Prostate gland (tissue), 2 donors: ENCODE measurements around the gene CEP152. TPM values are rescaled to one million over a fixed set of nuclear protein-coding genes. Genes with fewer than 3 reads are reported as not detected.

Experiments used
- DNase-seq: peaks from one replicate; pipeline ENCODE4 v3.0.0-alpha.2; 2019; ENCODE audit warnings: low spot score
- H3K27ac ChIP-seq, 2 donors: fragments of 200-600 bp; sonication (generic); 2 replicates each; pipeline ENCODE4 v1.5.1; 2017 to 2019
- H3K27me3 ChIP-seq: fragments of 200-600 bp; sonication (generic); replicated peaks from 2 replicates; pipeline ENCODE4 v1.5.1; 2019; ENCODE audit not compliant: insufficient read depth
- H3K36me3 ChIP-seq, 2 donors: fragments of 200-600 bp; sonication (generic); 1 replicate in 1 of 2; 2 replicates in 1 of 2; pipeline versions ENCODE4 v1.5.1 to v1.8.1; 2017 to 2019
- H3K4me1 ChIP-seq: fragments of 200-600 bp; sonication (generic); replicated peaks from 2 replicates; pipeline ENCODE4 v1.5.1; 2019
- H3K4me3 ChIP-seq, 2 donors: fragments of 200-600 bp; sonication (generic); 2 replicates each; pipeline ENCODE4 v1.5.1; 2017 to 2019
- H3K9me3 ChIP-seq: fragments of 200-600 bp; sonication (generic); 2 replicates; pipeline ENCODE4 v1.5.1; 2017
- POLR2A ChIP-seq: fragments of 450-650 bp; IDR thresholded peaks from one replicate; pipeline ENCODE4 v1.6.1; 2016; ENCODE audit warnings: antibody characterized with exemption, mild to moderate bottlenecking
- POLR2AphosphoS5 ChIP-seq: sonication (generic); formaldehyde crosslinking; IDR thresholded peaks from one replicate; pipeline ENCODE4 v1.6.1; 2017; ENCODE audit warnings: antibody characterized with exemption
- WGBS: methylation state at CpG from one replicate; pipeline ENCODE4 v1.1.5; 2018; 5-methylcytosine and 5-hydroxymethylcytosine counted together
- intact Hi-C: fragments of 100-400 bp; cut with DNase I; formaldehyde crosslinking; loops from one replicate; pipeline ENCODE4 v1.14.2; 2022
- total RNA-seq, 2 donors: library from RNA; depleted of rRNA; stranded (reverse); fragments of >200 nt; gene quantifications; one replicate each; pipeline ENCODE4 v1.1.0, GENCODE V29; 2016
- TF ChIP-seq, protein P1 (sequence below), 4 experiments: fragments of 200-600 bp in 2 of 4; fragments of 450-650 bp in 2 of 4; sonication (generic) in 2 of 4; IDR thresholded peaks; 1 replicate in 3 of 4; 2 replicates in 1 of 4; pipeline ENCODE4 v1.5.1; 2016 to 2019; ENCODE audit warnings: antibody characterized with exemption in 4 of 4, mild to moderate bottlenecking in 2 of 4, moderate library complexity in 2 of 4

Gene CEP152
- total RNA-seq, 2 donors from 2014 or later, result 5.9 to 9.0 TPM

GRCh38 chr15:48785195-48785594 lies 25.7 kb downstream of the CEP152 start:
- DNase-seq, result no peak
- TF ChIP-seq, protein P1, sequence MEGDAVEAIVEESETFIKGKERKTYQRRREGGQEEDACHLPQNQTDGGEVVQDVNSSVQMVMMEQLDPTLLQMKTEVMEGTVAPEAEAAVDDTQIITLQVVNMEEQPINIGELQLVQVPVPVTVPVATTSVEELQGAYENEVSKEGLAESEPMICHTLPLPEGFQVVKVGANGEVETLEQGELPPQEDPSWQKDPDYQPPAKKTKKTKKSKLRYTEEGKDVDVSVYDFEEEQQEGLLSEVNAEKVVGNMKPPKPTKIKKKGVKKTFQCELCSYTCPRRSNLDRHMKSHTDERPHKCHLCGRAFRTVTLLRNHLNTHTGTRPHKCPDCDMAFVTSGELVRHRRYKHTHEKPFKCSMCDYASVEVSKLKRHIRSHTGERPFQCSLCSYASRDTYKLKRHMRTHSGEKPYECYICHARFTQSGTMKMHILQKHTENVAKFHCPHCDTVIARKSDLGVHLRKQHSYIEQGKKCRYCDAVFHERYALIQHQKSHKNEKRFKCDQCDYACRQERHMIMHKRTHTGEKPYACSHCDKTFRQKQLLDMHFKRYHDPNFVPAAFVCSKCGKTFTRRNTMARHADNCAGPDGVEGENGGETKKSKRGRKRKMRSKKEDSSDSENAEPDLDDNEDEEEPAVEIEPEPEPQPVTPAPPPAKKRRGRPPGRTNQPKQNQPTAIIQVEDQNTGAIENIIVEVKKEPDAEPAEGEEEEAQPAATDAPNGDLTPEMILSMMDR (IDR thresholded peaks at IDR 0.05), result no peak
- TF ChIP-seq POLR2A (no peak), POLR2AphosphoS5 (no peak)
- 28% methylated on average over 3 of the region's 3 CpGs for WGBS

GRCh38 chr15:48784756-48785155 lies 26.1 kb downstream of the CEP152 start:
- Histone ChIP-seq H3K4me1 (no peaks in the 10 kb centered on the region), H3K9me3 (no peaks in the 10 kb centered on the region), H3K27me3 (no peaks in the 10 kb centered on the region), H3K36me3 (no peaks in the 10 kb centered on the region), H3K4me3 (no peak overlapping the region), H3K27ac (no peak overlapping the region)
- TF ChIP-seq, protein P1 (IDR thresholded peaks at IDR 0.05), result no peak
- no peak for TF ChIP-seq POLR2AphosphoS5
- no peak for TF ChIP-seq POLR2A
- intact Hi-C loops, result no loop called here
- no peak for DNase-seq
- WGBS, result 79% methylated on average over 2 of the region's 2 CpGs

More at GRCh38 chr15:48785195-48785594, 25.7 kb downstream of the CEP152 start:
- intact Hi-C loops, result no loop called here
- no peaks in the 10 kb centered on the region for H3K9me3 ChIP-seq
- H3K4me1 ChIP-seq, result no peaks in the 10 kb centered on the region
- no peaks in the 10 kb centered on the region for H3K36me3 ChIP-seq
- H3K4me3 ChIP-seq, result no peak overlapping the region
- H3K27ac ChIP-seq, result no peak overlapping the region
- H3K27me3 ChIP-seq, result no peaks in the 10 kb centered on the region

DNA sequence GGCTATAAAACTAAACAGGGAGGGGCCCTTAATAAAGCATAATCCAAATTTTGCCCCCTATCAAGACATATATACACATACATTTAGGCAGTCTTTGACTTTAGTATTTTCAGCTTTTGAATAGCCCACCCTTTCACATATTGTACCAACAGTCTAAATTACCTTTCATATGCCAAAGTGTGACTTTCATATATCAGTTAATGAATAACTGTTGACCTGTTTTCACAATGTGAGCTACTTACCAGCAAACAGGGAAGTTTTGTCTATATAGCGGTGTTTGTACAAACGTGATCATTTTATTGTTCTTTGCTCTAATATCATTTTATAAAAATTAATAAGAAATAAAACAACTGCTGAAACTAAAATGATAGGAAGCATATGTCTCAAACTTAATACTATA lies 28.0 kb downstream of the CEP152 start:
- DNase-seq, result no peak
- 94% methylated on average over 2 of the region's 2 CpGs for WGBS
- TF ChIP-seq, protein P1 (IDR thresholded peaks at IDR 0.05), result no peak
- TF ChIP-seq POLR2AphosphoS5 (no peak), POLR2A (no peak)

GRCh38 chr15:48781481-48782081 lies 29.3 kb downstream of the CEP152 start:
- TF ChIP-seq, protein P1 (IDR thresholded peaks at IDR 0.05), result no peak
- TF ChIP-seq POLR2AphosphoS5, result no peak
- no peak for TF ChIP-seq POLR2A
- Histone ChIP-seq H3K27me3 (no peaks in the 10 kb centered on the region), H3K4me3 (no peak overlapping the region), H3K27ac (no peak overlapping the region), H3K4me1 (no peaks in the 10 kb centered on the region), H3K36me3 (no peaks in the 10 kb centered on the region), H3K9me3 (no peaks in the 10 kb centered on the region)
- WGBS, result 92% methylated on average over 5 of the region's 5 CpGs
- intact Hi-C loops, result no loop called here
- DNase-seq, result no peak

More for the DNA sequence above, 28.0 kb downstream of the CEP152 start:
- no peaks in the 10 kb centered on the region for H3K9me3 ChIP-seq
- no peaks in the 10 kb centered on the region for H3K4me1 ChIP-seq
- intact Hi-C loops, result no loop called here
- H3K27me3 ChIP-seq, result no peaks in the 10 kb centered on the region
- no peak overlapping the region for H3K27ac ChIP-seq
- H3K36me3 ChIP-seq, result no peaks in the 10 kb centered on the region
- no peak overlapping the region for H3K4me3 ChIP-seq

GRCh38 chr15:48781017-48781416 lies 29.9 kb downstream of the CEP152 start:
- 80% methylated on average over 2 of the region's 2 CpGs for WGBS
- Histone ChIP-seq H3K36me3 (no peaks in the 10 kb centered on the region), H3K4me3 (no peak overlapping the region), H3K27ac (no peak overlapping the region), H3K27me3 (no peaks in the 10 kb centered on the region), H3K4me1 (no peaks in the 10 kb centered on the region), H3K9me3 (no peaks in the 10 kb centered on the region)
- DNase-seq, result no peak
- intact Hi-C loops, result no loop called here
- TF ChIP-seq POLR2AphosphoS5 (no peak), POLR2A (no peak)
- TF ChIP-seq, protein P1 (IDR thresholded peaks at IDR 0.05), result no peak
